SU-DHL-6 (cell line): ENCODE data around the gene TRMT10B.

ENCODE experiments used
- CTCF ChIP-seq: fragments of 200-600 bp; sonication (generic); IDR thresholded peaks from one replicate; pipeline ENCODE4 v1.5.1; 2017; ENCODE audit warnings: antibody characterized with exemption, mild to moderate bottlenecking, low read length, moderate library complexity; ENCODE audit not compliant: insufficient read depth, poor library complexity, severe bottlenecking
- EZH2phosphoT487 ChIP-seq: fragments of 200-600 bp; sonication (generic), shearing (Covaris generic); conservative IDR thresholded peaks from 2 replicates; pipeline ENCODE4 v1.6.1; 2018; ENCODE audit warnings: mild to moderate bottlenecking, antibody characterized with exemption, low read length, moderate library complexity, mixed read lengths

- no peak for TF ChIP-seq CTCF
- no peak for TF ChIP-seq EZH2phosphoT487
Measured at GRCh38 chr9:37788332-37788731, 34.7 kb downstream of the TRMT10B start.
